Measurements from ENCODE around the gene CLSTN1. TPM values are rescaled to one million over a fixed set of nuclear protein-coding genes. Genes with fewer than 3 reads are reported as not detected.

The CLSTN1 gene
- total and polyA plus RNA-seq, 8 donors = 73.1 to 120 (median 107) TPM

DNA sequence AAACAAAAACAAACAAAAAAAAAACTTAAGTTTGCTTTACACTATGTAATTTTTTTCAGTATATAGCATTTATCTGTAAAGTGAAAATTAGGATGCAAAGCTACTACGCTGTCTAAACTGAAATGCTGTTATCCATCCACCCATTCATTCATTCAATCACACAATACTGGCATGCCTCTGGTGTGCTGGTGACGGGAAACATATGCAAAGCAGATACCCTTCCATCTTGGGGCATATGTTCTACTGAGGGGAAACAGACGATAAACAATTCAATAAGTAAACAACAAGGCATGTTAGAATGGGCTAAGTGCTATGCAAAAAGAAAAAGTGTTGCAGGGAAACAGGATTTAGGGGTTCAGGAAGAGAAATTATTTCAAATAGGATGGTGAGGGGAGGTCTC is 3.2 kb downstream of the CLSTN1 start:
- TF ChIP-seq CTCF (IDR thresholded peaks at IDR 0.05) = no peak
- Histone ChIP-seq H3K4me1 (peaks cover 18 to 36% of the 10 kb centered on the region in 2 donors), H3K36me3 (no peaks in the 10 kb centered on the region), H3K27me3 (peaks cover 0 to 14% of the 10 kb centered on the region in 2 donors), H3K4me3 (no peak overlapping the region), H3K27ac (no peak overlapping the region), H3K9me3 (no peaks in the 10 kb centered on the region)
- intact Hi-C loops (cut with DNase I) = no loop called here
- no peak for ATAC-seq
- no peak for DNase-seq

DNA sequence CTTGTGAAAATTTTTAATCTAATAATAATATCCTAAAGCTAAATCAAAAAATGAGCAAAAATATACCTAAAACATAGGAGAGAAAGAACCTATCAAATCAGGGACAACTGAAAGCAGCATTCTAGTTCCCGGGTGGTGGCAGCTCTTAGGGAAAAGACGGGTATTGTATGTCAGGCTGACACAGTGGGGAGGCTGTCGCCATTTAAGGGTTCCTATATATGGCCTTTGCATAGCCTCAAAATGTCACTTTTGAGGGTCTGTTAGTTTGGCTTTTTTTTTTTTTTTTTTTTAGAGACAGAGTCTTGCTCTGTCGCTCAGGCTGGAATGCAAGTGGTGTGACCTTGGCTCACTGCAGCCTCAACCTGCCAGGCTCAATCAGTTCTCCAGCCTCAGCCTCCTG is 6.0 kb downstream of the CLSTN1 start:
- intact Hi-C loops (cut with DNase I) = no loop called here

DNA sequence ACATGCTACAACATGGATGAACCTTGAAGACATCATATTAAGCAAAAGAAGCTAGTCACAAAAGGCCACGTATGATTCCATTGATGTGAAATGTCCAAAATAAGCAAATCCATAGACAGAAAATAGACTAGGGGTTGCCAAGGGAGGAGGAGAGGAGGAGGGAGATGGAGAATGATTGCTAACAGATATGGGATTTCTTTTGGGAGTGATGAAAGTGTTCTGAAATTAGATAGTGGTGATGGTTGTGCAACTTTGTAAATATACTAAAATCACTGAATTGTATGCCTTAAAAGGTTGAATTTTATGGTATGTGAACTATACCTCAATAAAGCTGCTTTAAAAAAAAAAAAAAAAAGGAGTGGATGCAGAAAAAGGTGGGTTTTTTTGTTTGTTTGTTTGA is 7.6 kb downstream of the CLSTN1 start:
- H3K9me3 ChIP-seq = no peaks in the 10 kb centered on the region
- no peak for DNase-seq
- no peaks in the 10 kb centered on the region for H3K36me3 ChIP-seq
- intact Hi-C loops (cut with DNase I) = no loop called here
- TF ChIP-seq CTCF (IDR thresholded peaks at IDR 0.05) = no peak
- H3K4me1 ChIP-seq = peaks cover 0 to 4% of the 10 kb centered on the region in 2 donors
- H3K27ac ChIP-seq = no peak overlapping the region
- no peak for ATAC-seq
- H3K4me3 ChIP-seq = no peak overlapping the region
- H3K27me3 ChIP-seq = no peaks in the 10 kb centered on the region

More for the DNA sequence above, 6.0 kb downstream of the CLSTN1 start:
- Histone ChIP-seq H3K36me3 (no peaks in the 10 kb centered on the region), H3K27me3 (peaks cover 0 to 2% of the 10 kb centered on the region in 2 donors), H3K4me1 (peaks cover 11 to 18% of the 10 kb centered on the region in 2 donors), H3K4me3 (no peak overlapping the region), H3K9me3 (no peaks in the 10 kb centered on the region), H3K27ac (no peak overlapping the region)
- no peak for ATAC-seq
- TF ChIP-seq CTCF (IDR thresholded peaks at IDR 0.05) = no peak
- DNase-seq = no peak

- TF ChIP-seq CTCF (IDR thresholded peaks at IDR 0.05) = no peak
- intact Hi-C loops (cut with DNase I) = no loop called here
- DNase-seq (no peak), ATAC-seq (no peak)
- Histone ChIP-seq H3K36me3 (no peaks in the 10 kb centered on the region), H3K4me1 (no peaks in the 10 kb centered on the region), H3K9me3 (no peaks in the 10 kb centered on the region), H3K4me3 (no peak overlapping the region), H3K27me3 (no peaks in the 10 kb centered on the region), H3K27ac (no peak overlapping the region)
These were observed 8.6 kb downstream of the CLSTN1 start for GRCh38 chr1:9815150-9815549.

DNA sequence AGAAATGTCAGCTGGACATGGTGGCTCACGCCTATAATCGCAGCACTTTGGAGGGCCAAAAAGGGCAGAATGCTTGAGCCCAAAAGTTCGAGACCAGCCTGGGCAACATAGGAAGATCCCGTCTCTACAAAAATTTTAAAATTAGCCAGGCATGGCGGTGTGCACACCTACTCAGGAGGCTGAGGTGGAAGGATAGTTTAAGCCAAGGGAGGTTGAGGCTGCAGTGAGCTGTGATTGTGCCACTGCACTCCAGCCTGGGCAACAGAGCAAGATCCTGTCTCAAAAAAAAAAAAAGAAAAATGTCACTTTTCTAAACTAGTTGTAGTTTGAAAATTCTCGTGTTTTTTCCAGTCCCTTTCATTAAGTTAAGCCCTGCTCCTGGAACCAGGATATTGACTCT is 9.1 kb downstream of the CLSTN1 start:
- DNase-seq (no peak), ATAC-seq (no peak)
- Histone ChIP-seq H3K4me1 (no peaks in the 10 kb centered on the region), H3K36me3 (no peaks in the 10 kb centered on the region), H3K27ac (no peak overlapping the region), H3K9me3 (no peaks in the 10 kb centered on the region), H3K27me3 (no peaks in the 10 kb centered on the region), H3K4me3 (no peak overlapping the region)
- no peak for TF ChIP-seq CTCF (IDR thresholded peaks at IDR 0.05)
- intact Hi-C loops (cut with DNase I) = no loop called here
